WTC11 (cell line): ENCODE data around the gene ZNF354C.

Source experiments
- ATF1 ChIP-seq: sonication (generic); formaldehyde crosslinking; IDR thresholded peaks from 2 replicates; pipeline ENCODE4 v1.8.1; 2023; ENCODE audit warnings: mild to moderate bottlenecking, moderate library complexity, missing genetic modification reagents
- CREB1 ChIP-seq: sonication (generic); formaldehyde crosslinking; IDR thresholded peaks from 2 replicates; pipeline ENCODE4 v1.8.0; 2023; ENCODE audit warnings: mild to moderate bottlenecking, missing genetic modification reagents
- CREM ChIP-seq: sonication (generic); formaldehyde crosslinking; IDR thresholded peaks from 2 replicates; pipeline ENCODE4 v1.8.1; 2022; ENCODE audit warnings: mild to moderate bottlenecking, missing genetic modification reagents, moderate library complexity
- FOXJ3 ChIP-seq: sonication (generic); formaldehyde crosslinking; IDR thresholded peaks from 2 replicates; pipeline ENCODE4 v1.9.0; 2021; ENCODE audit warnings: missing genetic modification reagents, mild to moderate bottlenecking, borderline replicate concordance
- FOXP1 ChIP-seq: sonication (generic); formaldehyde crosslinking; IDR thresholded peaks from 2 replicates; pipeline ENCODE4 v1.8.0; 2022; ENCODE audit warnings: missing genetic modification reagents, mild to moderate bottlenecking, moderate library complexity, borderline replicate concordance
- GABPB1 ChIP-seq: sonication (generic); formaldehyde crosslinking; IDR thresholded peaks from 2 replicates; pipeline ENCODE4 v1.8.1; 2023; ENCODE audit warnings: mild to moderate bottlenecking, missing genetic modification reagents
- IRF2 ChIP-seq: sonication (generic); formaldehyde crosslinking; IDR thresholded peaks from 2 replicates; pipeline ENCODE4 v1.8.0; 2022; ENCODE audit warnings: low read depth, missing genetic modification reagents, borderline replicate concordance
- MAX ChIP-seq: sonication (generic); formaldehyde crosslinking; IDR thresholded peaks from 2 replicates; pipeline ENCODE4 v1.8.0; 2022; ENCODE audit warnings: mild to moderate bottlenecking, missing genetic modification reagents
- NR2C2 ChIP-seq: sonication (generic); formaldehyde crosslinking; IDR thresholded peaks from 2 replicates; pipeline ENCODE4 v1.8.0; 2022; ENCODE audit warnings: mild to moderate bottlenecking, missing genetic modification reagents
- ZBTB21 ChIP-seq: sonication (generic); formaldehyde crosslinking; IDR thresholded peaks from 2 replicates; pipeline ENCODE4 v1.8.1; 2023; ENCODE audit warnings: mild to moderate bottlenecking, missing genetic modification reagents, borderline replicate concordance
- ZNF532 ChIP-seq: fragments of 250-450 bp; sonication (Bioruptor Pico); IDR thresholded peaks from 2 replicates; pipeline ENCODE4 v1.9.0; 2021; ENCODE audit warnings: mild to moderate bottlenecking, borderline replicate concordance
- TF ChIP-seq, protein P1 (sequence below): fragments of 200-600 bp; IDR thresholded peaks from 2 replicates; pipeline ENCODE4 v1.8.0; 2022; ENCODE audit warnings: antibody characterized with exemption
- TF ChIP-seq, protein P2 (sequence below): fragments of 250-450 bp; sonication (Bioruptor Pico); IDR thresholded peaks from 2 replicates; pipeline ENCODE4 v2.1.2; 2022; ENCODE audit warnings: mild to moderate bottlenecking, moderate library complexity

GRCh38 chr5:179131886-179132585 lies 71.9 kb downstream of the ZNF354C start:
- TF ChIP-seq, protein P1, sequence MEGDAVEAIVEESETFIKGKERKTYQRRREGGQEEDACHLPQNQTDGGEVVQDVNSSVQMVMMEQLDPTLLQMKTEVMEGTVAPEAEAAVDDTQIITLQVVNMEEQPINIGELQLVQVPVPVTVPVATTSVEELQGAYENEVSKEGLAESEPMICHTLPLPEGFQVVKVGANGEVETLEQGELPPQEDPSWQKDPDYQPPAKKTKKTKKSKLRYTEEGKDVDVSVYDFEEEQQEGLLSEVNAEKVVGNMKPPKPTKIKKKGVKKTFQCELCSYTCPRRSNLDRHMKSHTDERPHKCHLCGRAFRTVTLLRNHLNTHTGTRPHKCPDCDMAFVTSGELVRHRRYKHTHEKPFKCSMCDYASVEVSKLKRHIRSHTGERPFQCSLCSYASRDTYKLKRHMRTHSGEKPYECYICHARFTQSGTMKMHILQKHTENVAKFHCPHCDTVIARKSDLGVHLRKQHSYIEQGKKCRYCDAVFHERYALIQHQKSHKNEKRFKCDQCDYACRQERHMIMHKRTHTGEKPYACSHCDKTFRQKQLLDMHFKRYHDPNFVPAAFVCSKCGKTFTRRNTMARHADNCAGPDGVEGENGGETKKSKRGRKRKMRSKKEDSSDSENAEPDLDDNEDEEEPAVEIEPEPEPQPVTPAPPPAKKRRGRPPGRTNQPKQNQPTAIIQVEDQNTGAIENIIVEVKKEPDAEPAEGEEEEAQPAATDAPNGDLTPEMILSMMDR: no peak
- TF ChIP-seq NR2C2 (CRISPR knock-in tag) (no peak), ZBTB21 (CRISPR knock-in tag) (no peak), MAX (CRISPR knock-in tag) (no peak), CREB1 (no peak), GABPB1 (CRISPR knock-in tag) (no peak), IRF2 (no peak), ATF1 (CRISPR knock-in tag) (no peak), FOXJ3 (no peak), CREM (CRISPR knock-in tag) (no peak), ZNF532 (CRISPR knock-in tag) (no peak), FOXP1 (CRISPR knock-in tag) (no peak)
- TF ChIP-seq, protein P2, sequence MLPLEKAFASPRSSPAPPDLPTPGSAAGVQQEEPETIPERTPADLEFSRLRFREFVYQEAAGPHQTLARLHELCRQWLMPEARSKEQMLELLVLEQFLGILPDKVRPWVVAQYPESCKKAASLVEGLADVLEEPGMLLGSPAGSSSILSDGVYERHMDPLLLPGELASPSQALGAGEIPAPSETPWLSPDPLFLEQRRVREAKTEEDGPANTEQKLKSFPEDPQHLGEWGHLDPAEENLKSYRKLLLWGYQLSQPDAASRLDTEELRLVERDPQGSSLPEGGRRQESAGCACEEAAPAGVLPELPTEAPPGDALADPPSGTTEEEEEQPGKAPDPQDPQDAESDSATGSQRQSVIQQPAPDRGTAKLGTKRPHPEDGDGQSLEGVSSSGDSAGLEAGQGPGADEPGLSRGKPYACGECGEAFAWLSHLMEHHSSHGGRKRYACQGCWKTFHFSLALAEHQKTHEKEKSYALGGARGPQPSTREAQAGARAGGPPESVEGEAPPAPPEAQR (CRISPR knock-in tag): no peak
